NCI-H2196 treated with DMSO at 0.1 percent for 48 hours (cell line): Measurements from ENCODE around the gene CSF1.
"Not testable (repeated sequence)": the region's sequence is repeated elsewhere in the genome, so short reads cannot be mapped to it uniquely, and the experiment has no call there.

Experiments used
- DNase-seq: peaks from one replicate; lab custom pipeline; 2025; ENCODE audit not compliant: unreplicated experiment; lab: John Stamatoyannopoulos, UW

CSF1 gene

DNA sequence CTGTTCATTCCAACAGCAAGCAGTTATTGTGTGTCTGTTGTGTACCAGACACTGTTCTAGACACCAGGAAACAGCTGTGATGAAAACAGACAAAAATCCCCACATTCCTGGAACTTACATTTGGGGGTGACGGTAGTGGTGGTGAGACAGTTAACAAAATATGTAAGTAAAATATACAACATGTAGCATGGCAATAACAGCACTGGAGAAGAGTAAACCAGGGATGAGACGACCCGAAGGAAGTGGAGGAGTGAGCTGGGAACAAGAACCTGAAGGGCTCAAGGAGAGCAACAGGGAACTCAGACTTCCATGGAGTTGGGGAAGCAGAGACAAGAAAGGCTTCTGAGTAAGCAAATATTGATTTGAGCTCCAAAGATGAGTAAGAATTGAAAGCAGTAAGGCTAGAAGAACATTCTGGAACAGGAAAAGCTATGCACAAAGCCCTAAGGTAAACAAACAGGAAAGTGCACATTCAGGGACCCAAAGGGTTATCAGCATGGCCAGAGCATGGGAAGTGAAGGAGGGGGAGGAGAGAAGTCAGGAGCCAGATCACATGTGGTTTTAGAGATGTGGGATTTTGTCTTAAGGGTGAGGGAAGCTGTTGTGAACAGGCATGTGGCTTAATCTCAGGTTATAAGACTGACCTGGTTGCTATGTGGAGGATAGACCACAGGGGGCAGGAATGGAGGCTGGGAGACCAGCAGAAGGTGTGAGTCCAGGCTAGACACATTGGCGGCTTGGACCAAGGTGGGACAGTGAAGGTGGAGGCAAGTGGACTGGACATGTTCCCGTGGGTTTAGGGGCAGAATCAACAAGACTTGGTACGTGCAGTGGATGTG is 7.3 kb downstream of the CSF1 start:
- DNase-seq, result no peak

DNA sequence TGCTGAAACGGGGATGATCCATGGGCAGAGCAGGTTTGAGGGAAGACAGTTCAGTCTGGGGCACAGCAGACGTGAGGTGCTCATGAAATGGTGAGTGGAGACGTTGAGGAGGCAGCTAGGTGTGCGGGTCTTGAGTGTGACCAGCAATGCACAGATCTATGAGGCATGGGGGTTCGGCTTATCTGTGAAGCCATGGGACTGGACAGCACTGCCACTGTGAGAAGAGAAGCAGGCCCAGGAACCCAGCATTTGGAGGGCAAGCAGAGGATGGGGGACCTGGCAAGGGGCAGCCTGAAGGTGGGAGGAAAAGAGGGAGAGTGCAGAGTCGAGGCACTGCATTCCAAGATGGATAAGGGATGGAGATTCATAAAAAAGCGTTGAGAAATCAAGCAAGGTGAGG is 8.0 kb downstream of the CSF1 start:
- DNase-seq, result no peak

DNA sequence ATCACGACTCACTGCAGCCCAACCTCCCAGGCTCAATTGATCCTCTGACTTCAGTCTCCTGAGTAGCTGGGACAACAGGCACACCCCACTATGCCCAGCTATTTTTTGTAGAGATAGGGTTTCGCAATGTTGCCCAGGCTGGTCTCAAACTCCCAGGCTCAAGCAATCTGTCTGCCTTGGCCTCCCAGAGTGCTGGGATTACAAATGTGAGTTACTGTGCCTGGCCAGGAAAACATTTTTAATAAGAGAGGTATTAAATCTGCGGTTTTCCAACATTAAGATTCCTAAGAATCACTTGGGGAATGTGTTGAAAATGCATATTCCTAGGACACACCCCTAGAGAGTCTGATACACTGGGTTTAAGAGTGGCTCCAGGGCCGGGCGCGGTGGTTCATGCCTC is 8.7 kb downstream of the CSF1 start:
- DNase-seq, result no peak

DNA sequence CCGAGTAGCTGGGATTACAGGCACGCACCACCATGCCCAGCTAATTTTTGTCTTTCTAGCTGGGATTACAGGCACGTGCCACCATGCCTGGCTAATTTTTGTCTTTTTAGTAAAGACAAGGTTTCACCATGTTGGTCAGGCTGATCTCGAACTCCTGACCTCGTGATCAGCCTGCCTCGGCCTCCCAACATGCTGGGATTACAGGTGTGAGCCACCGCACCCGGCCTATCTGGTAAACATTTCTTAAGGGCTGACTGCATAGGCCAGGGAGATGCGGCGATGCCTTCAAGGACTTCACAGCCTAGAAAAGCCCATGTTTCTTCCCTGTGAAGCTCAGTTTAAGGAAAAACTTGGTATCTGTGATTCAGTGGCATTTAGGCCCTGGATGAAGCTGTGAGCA is 9.7 kb downstream of the CSF1 start:
- DNase-seq, result not testable (repeated sequence)

DNA sequence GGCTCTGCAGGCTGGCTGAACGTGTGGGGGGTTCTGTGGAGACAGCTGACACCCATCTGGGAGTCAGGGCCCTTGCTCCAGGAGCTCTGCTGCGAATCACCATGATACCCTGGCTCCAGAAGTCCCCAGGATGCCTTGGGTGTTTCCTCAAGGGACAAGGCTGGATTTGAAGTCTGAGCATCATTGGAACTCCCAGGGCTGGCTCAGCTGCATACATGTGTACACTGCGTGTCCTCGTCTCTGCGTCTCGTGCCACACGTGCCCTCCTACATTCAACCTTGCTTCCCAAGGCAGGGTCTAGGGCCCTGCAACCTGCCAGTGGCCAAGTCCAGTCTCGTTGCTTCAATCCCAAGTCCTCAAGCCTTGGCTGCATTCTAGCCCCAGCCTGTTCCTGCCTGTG is 11.7 kb downstream of the CSF1 start:
- no peak for DNase-seq

DNA sequence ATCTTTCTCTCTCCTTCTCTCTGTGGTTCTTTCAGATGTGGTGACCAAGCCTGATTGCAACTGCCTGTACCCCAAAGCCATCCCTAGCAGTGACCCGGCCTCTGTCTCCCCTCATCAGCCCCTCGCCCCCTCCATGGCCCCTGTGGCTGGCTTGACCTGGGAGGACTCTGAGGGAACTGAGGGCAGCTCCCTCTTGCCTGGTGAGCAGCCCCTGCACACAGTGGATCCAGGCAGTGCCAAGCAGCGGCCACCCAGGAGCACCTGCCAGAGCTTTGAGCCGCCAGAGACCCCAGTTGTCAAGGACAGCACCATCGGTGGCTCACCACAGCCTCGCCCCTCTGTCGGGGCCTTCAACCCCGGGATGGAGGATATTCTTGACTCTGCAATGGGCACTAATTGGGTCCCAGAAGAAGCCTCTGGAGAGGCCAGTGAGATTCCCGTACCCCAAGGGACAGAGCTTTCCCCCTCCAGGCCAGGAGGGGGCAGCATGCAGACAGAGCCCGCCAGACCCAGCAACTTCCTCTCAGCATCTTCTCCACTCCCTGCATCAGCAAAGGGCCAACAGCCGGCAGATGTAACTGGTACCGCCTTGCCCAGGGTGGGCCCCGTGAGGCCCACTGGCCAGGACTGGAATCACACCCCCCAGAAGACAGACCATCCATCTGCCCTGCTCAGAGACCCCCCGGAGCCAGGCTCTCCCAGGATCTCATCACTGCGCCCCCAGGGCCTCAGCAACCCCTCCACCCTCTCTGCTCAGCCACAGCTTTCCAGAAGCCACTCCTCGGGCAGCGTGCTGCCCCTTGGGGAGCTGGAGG is 12.7 kb downstream of the CSF1 start:
- DNase-seq, result no peak

DNA sequence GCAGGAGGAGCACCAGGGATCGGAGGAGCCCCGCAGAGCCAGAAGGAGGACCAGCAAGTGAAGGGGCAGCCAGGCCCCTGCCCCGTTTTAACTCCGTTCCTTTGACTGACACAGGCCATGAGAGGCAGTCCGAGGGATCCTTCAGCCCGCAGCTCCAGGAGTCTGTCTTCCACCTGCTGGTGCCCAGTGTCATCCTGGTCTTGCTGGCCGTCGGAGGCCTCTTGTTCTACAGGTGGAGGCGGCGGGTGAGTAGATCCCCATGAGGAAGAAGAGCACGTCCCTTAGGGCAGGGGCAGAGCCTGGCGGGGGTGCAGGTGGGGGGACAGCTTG is 13.3 kb downstream of the CSF1 start:
- DNase-seq, result no peak

DNA sequence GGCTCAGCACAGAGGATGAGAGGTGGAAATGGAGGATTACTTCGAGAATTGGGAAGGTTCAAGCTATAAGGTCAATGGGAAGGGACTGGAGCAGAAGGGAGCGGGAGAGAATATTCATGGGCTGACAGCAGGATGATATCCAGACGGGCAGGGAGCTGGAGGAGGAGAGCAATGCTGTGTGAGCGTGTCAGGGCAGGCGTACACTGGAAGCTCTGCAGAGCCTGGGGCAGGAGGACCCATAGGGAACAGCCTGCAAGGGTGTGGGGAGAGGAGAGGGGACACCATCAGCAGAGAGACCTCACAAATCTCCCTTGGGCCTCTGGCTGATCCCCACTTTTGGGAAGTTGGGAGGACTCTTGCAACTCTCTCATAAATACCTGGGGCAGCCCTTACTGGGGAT is 13.7 kb downstream of the CSF1 start:
- no peak for DNase-seq

DNA sequence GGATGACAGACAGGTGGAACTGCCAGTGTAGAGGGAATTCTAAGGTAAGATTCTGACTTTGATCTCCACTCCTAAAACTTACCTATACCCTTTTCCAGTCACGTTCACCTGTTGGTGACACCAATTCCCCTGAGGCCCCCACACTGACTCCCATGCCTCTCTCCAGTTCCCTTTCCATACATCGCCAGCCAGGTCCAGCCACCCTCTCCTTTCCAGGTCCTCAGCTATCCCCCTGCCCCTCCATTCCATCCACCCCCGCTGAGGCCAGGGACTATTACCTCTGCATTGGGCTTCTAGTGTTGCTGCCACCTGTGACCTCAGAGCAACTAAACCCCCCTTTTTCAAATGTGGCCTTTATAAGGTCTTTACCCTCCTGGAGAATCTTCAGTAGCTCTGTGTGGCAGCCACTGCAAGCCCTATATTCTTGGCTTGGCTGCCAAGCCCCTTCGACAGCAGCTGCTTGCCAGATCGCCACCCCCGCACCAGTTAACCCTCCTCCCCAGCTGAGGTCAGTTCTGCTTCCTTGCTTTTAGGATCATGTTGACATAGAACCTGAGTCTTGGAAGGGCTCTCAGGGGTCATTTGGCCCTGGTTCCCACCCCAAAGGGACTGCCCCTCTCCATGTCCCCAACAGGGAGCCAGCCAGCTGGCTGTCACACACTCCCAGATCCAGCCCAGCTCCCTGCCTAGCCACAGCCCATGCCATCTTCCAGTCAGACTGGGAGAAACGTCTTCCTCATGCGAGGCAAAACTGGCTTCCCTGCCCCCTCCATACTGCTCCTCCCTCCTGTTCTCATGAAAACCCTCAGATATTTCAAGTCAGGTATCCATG is 14.7 kb downstream of the CSF1 start:
- no peak for DNase-seq

DNA sequence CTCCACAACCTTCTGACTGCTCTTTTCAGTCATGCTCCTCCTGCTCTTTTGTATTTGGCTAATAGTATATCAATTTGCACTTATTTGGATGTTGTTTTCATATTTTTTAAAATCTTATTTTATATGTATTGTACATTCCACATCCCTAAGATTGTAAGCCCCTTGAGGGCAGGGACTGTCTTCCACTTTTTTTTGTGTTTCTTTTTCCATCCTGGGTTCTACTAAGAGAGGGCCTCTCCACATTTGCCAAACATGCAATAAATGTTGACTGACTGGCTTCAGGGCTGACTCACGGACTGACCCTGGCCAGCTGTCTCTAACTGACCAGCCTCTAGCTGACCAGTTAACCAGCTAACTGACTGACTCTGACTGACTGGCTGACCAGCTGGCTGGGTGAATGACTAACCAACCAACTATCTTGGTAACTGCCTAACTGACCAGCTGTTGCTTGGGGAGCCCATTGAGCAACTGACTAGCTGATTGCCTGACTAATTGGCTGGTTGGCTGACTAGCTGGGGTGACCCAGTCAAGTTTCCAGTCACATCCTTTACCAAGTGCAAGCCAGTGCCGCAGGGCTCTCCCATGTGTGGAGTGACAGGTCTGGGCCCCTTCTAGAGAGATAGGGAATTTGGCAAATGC is 16.1 kb downstream of the CSF1 start:
- no peak for DNase-seq

DNA sequence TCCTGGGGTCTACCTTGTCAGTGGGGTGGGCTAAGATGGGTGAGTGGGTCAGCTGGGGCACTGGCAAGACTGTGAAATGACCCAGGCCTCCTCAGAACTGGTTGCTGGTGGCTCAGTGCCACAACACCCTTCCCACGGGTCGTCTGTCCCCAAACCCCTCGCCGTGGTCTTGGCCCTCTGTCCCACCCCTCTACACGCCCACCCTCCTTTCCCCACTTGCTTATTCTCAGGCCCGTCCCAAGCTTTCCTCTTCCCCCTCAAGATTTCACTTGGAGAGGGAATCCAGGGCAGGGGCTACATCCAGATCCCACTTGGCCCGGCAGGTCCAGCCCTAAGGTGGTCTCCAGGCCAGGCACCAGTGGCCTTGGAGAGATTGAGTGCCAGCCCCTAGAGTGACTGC is 16.7 kb downstream of the CSF1 start:
- DNase-seq, result no peak

DNA sequence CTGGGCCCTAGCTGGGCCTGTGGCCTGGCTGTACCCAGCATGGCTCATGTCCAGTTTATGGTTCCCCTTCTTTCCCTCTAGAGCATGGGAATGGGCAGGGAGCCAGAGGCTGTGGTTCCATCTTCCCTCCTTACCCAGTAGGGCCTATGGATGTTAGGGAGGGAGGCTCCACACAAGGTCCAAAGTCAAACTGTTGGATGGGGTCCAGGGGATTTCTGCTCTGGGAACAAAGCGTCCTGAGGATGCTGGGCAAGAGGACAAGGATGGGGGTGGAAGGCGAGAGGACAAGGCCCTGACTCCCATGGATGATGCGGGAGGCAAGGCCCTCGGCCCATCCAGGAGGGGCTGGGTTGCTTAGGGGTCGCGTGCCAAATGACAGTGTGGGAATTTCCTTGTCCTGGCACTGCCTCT is 17.3 kb downstream of the CSF1 start:
- no peak for DNase-seq

DNA sequence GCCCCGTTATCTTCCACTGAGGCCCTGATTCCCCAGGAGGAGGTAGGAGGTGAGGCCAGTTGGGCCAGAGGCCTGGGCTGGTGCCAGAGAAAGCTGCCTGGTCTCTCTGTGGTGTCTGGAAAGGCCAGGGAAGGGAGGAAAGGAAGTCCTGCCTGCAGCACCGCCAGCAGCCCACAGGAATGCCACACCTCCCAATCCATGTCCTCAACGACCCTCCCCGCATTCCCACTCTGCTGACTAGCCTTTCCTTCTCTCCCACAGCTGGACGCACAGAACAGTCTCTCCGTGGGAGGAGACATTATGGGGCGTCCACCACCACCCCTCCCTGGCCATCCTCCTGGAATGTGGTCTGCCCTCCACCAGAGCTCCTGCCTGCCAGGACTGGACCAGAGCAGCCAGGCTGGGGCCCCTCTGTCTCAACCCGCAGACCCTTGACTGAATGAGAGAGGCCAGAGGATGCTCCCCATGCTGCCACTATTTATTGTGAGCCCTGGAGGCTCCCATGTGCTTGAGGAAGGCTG is 18.0 kb downstream of the CSF1 start:
- no peak for DNase-seq

DNA sequence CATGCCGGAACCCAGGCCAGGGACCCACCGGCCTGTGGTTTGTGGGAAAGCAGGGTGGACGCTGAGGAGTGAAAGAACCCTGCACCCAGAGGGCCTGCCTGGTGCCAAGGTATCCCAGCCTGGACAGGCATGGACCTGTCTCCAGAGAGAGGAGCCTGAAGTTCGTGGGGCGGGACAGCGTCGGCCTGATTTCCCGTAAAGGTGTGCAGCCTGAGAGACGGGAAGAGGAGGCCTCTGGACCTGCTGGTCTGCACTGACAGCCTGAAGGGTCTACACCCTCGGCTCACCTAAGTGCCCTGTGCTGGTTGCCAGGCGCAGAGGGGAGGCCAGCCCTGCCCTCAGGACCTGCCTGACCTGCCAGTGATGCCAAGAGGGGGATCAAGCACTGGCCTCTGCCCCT is 18.5 kb downstream of the CSF1 start:
- DNase-seq, result no peak

DNA sequence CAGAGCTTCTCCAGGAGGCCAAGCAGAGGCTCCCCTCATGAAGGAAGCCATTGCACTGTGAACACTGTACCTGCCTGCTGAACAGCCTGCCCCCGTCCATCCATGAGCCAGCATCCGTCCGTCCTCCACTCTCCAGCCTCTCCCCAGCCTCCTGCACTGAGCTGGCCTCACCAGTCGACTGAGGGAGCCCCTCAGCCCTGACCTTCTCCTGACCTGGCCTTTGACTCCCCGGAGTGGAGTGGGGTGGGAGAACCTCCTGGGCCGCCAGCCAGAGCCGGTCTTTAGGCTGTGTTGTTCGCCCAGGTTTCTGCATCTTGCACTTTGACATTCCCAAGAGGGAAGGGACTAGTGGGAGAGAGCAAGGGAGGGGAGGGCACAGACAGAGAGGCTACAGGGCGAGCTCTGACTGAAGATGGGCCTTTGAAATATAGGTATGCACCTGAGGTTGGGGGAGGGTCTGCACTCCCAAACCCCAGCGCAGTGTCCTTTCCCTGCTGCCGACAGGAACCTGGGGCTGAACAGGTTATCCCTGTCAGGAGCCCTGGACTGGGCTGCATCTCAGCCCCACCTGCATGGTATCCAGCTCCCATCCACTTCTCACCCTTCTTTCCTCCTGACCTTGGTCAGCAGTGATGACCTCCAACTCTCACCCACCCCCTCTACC is 19.1 kb downstream of the CSF1 start:
- DNase-seq, result no peak

DNA sequence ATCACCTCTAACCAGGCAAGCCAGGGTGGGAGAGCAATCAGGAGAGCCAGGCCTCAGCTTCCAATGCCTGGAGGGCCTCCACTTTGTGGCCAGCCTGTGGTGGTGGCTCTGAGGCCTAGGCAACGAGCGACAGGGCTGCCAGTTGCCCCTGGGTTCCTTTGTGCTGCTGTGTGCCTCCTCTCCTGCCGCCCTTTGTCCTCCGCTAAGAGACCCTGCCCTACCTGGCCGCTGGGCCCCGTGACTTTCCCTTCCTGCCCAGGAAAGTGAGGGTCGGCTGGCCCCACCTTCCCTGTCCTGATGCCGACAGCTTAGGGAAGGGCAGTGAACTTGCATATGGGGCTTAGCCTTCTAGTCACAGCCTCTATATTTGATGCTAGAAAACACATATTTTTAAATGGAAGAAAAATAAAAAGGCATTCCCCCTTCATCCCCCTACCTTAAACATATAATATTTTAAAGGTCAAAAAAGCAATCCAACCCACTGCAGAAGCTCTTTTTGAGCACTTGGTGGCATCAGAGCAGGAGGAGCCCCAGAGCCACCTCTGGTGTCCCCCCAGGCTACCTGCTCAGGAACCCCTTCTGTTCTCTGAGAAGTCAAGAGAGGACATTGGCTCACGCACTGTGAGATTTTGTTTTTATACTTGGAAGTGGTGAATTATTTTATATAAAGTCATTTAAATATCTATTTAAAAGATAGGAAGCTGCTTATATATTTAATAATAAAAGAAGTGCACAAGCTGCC is 19.8 kb downstream of the CSF1 start:
- no peak for DNase-seq

DNA sequence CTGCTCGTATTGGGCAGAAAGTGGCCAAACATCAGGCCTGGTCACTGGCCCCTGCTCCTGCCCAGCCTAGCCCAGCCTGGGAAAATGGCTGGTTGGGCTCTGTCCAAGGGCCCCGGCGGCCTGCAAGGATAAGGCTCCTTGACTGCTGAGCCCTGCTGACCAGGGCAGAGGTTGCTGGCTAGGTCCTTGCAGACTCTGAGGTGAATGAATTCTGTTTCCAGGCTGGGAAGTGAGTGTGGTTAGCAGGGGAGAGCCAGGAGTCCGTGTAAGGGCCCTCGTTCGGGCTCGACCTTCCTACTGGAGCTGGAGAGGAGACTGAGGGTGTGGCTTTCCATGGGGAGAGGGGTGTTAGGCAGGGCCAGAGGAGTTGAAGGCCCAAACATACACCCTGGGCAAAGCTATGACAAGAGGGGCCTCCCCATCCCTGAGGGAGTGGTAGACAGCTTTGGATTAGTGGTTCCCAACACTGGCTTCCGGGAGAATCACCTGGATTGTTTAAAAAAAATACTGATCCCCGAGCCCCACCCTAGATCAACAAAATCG is 20.6 kb downstream of the CSF1 start:
- DNase-seq, result no peak

DNA sequence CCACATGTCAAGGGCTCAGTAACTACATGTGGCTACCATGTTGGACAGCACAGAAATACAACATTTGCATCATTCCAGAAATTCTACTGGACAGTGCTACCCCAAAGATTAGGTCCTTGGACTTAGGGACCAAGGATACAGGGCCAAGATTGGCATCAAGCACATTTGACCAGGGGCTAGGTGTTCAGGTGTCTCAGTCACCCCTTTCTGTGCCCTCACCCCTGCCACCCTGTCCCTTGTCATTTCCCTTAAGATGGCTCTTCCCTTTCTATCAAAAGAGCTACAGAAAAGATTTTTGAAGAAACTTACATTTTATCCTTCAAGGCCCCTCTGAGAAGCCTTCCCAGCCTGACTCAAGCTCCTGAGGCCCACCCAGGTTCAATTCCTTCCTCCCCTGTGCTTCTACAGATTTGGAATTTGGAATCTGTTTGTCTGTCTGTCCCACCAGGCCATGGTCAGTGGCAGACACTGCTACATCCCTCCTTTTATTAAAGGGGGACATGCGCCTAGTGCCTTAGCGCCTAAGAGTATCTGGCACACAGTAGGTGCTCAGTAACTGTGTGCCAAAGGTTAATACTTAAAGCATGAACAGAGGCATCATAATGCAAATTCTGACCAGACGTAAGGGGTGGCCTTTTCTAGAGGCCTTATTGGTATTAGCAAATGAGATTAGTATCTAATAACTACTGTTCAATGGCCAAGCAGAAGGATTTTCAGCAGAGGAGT is 21.4 kb downstream of the CSF1 start:
- DNase-seq, result no peak

DNA sequence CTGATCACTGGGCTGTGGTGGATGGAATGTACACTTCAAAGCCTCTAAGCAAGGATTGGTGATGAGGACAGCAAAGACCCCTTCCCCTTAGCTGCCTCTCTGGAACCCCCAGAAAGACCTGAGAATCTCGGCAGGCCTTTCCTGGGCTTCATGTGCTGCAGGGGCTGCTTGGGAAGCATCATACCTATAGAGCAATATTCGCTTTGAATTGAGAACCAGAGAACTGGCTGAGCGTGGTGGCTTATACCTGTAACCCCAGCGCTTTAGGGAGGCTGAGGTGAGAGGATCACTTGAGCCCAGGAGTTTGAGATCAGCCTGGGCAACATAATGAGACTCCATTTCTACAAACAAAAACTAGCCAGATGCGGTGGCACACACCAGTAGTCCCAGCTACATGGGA is 22.0 kb downstream of the CSF1 start:
- DNase-seq, result no peak
